Ectodermal cell (in vitro differentiated cells): ENCODE measurements around the gene APBA2.
A peak's percentile ranks its signal among the peaks of the same experiment; 100 is the strongest.

Experiments
- H3K27ac ChIP-seq: 2 replicates; pipeline ENCODE4 v1.7.0; 2013; ENCODE audit warnings: mild to moderate bottlenecking, low read depth, low read length; ENCODE audit not compliant: insufficient read depth, poor library complexity, severe bottlenecking
- H3K27me3 ChIP-seq: 2 replicates; pipeline ENCODE4 v1.7.0; 2013; ENCODE audit warnings: mild to moderate bottlenecking, low read length; ENCODE audit not compliant: insufficient read depth, control insufficient read depth, poor library complexity, severe bottlenecking
- H3K36me3 ChIP-seq: one replicate; pipeline ENCODE4 v1.7.0; 2013; ENCODE audit warnings: low read length; ENCODE audit not compliant: control insufficient read depth, insufficient read depth
- H3K4me1 ChIP-seq: one replicate; pipeline ENCODE4 v1.7.0; 2013; ENCODE audit warnings: low read length; ENCODE audit not compliant: control insufficient read depth, insufficient read depth
- H3K4me3 ChIP-seq: 2 replicates; pipeline ENCODE4 v1.7.0; 2013; ENCODE audit warnings: low read depth, low read length, control low read depth; ENCODE audit not compliant: insufficient read depth
- H3K9me3 ChIP-seq: 2 replicates; pipeline ENCODE4 v1.7.0; 2013; ENCODE audit warnings: mild to moderate bottlenecking, low read length, moderate library complexity; ENCODE audit not compliant: control insufficient read depth
- WGBS, 2 experiments: methylation state at CpG; one replicate each; pipeline ENCODE4 v1.1.7; 2013; ENCODE audit warnings: missing lambda C conversion rate in 2 of 2; 5-methylcytosine and 5-hydroxymethylcytosine counted together

The APBA2 gene

GRCh38 chr15:29110176-29110575 is 224.4 kb downstream of the APBA2 start:
- Histone ChIP-seq H3K4me1 (peaks cover 12% of the 10 kb centered on the region), H3K36me3 (peaks cover 5% of the 10 kb centered on the region), H3K9me3 (no peaks in the 10 kb centered on the region), H3K27me3 (no peaks in the 10 kb centered on the region), H3K27ac (no peak overlapping the region), H3K4me3 (no peak overlapping the region)
- WGBS, 2 experiments, result 90 to 91% methylated on average over 5 of the region's 5 CpGs

- H3K9me3 ChIP-seq, result no peaks in the 10 kb centered on the region
- H3K27me3 ChIP-seq, result no peaks in the 10 kb centered on the region
- 95 to 97% methylated on average over 9 of the region's 9 CpGs for WGBS, 2 experiments
- peaks cover 5% of the 10 kb centered on the region for H3K36me3 ChIP-seq
- H3K4me3 ChIP-seq, result no peak overlapping the region
- H3K4me1 ChIP-seq, result peaks cover 17% of the 10 kb centered on the region
- no peak overlapping the region for H3K27ac ChIP-seq
Observed at GRCh38 chr15:29110733-29111132, 225.0 kb downstream of the APBA2 start.

GRCh38 chr15:29111705-29112281 is 226.0 kb downstream of the APBA2 start:
- Histone ChIP-seq H3K9me3 (no peaks in the 10 kb centered on the region), H3K27ac (no peak overlapping the region), H3K4me1 (peaks cover 17% of the 10 kb centered on the region), H3K36me3 (peaks cover under 1% of the 10 kb centered on the region), H3K4me3 (no peak overlapping the region), H3K27me3 (no peaks in the 10 kb centered on the region)
- 91 to 93% methylated on average over 13 of the region's 13 CpGs for WGBS, 2 experiments

- Histone ChIP-seq H3K27me3 (no peaks in the 10 kb centered on the region), H3K4me3 (no peak overlapping the region), H3K36me3 (no peaks in the 10 kb centered on the region), H3K27ac (no peak overlapping the region), H3K4me1 (peaks cover 17% of the 10 kb centered on the region), H3K9me3 (no peaks in the 10 kb centered on the region)
- 92 to 94% methylated on average over 37 of the region's 37 CpGs for WGBS, 2 experiments
Observed at GRCh38 chr15:29113336-29114220, 227.8 kb downstream of the APBA2 start.

DNA sequence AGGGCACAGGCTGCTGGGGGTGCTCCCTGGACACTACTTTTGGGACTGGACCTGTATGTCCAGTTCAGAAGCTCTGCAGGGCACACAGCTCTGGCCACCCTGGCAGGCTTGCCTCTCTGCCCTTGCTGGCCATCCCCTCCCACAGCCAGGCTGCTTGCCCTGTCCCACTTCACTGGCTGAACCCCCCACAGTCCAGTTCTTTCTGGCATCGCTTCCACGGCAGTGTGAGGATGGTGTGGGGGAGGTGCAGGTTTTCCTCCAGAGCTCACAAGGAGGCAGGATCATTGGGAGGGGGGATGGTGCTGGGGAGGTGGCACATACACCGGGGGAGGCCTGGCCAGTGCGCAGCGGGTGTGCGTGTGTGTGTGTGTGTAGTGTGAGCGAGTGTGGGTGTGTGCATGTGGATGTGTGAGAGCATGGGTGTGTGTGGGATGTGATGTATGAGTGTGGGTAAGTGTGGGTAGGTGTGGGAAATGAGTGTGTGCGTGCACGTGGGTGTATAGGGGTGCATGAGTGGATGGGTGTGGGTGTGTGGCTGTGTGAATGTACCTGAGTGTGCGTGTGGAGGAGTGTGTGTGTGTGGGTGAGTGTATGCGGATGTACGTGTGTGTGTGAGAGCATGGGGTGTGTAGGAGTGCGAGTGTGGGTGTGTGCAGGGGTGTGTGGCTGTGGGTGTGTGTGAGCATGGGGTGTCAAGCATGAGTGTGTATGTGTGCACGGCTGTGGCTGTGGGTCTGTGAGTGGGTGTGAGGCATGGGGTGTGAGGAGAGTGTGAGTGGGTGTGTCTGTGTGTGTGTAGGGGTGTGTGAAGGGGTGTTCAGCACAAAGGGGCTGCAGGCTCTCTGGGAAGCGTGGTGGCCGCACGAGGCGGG is 228.7 kb downstream of the APBA2 start:
- Histone ChIP-seq H3K27ac (no peak overlapping the region), H3K4me1 (peaks cover 17% of the 10 kb centered on the region), H3K27me3 (no peaks in the 10 kb centered on the region), H3K36me3 (no peaks in the 10 kb centered on the region), H3K4me3 (no peak overlapping the region), H3K9me3 (no peaks in the 10 kb centered on the region)
- 60 to 61% methylated on average over 18 of the region's 18 CpGs for WGBS, 2 experiments

GRCh38 chr15:29115093-29115991 is 229.6 kb downstream of the APBA2 start:
- 7% methylated on average over 46 of the region's 46 CpGs for WGBS, 2 experiments
- H3K27ac ChIP-seq, result peak overlapping the region; percentile 18
- H3K9me3 ChIP-seq, result no peaks in the 10 kb centered on the region
- H3K36me3 ChIP-seq, result no peaks in the 10 kb centered on the region
- peak overlapping the region; percentile 28 for H3K4me3 ChIP-seq
- H3K27me3 ChIP-seq, result no peaks in the 10 kb centered on the region
- H3K4me1 ChIP-seq, result peaks cover 17% of the 10 kb centered on the region

DNA sequence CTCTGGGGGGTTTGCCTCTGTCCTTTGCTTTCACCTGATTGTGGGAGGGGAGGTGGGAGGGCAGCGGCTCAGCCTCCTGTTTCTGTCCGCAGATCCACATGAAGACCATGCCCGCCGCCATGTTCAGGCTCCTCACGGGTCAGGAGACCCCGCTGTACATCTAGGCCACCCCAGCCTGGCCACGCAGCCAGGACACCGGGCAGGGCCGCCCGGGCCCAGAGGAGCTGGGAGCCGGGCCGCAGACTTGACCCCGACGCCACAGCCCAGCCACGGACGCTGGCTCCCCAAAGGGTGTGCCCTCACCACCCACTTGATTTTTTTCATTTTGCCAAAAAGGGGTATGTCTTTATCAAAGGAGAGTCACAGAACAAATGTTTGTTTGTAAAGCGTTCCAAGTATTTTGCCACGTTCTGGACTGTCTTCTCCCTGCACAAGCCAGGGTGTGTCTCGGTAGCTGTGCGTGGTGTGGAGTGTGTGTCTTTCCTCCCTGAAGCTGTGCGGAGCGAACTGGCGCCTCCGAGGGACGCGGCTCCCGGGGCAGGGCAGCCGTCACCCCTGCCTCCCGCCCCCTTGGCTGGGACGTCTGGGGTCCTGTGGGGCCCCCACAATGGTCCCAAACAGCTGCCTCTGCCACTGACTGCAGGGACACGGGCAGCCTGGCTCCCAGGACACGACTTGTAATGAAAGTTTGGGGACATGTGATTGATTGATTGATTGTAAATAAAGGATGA is 231.4 kb downstream of the APBA2 start:
- Histone ChIP-seq H3K4me3 (no peak overlapping the region), H3K27me3 (no peaks in the 10 kb centered on the region), H3K27ac (no peak overlapping the region), H3K36me3 (no peaks in the 10 kb centered on the region), H3K9me3 (no peaks in the 10 kb centered on the region), H3K4me1 (peaks cover 24% of the 10 kb centered on the region)
- WGBS, 2 experiments, result 94 to 95% methylated on average over 32 of the region's 32 CpGs

DNA sequence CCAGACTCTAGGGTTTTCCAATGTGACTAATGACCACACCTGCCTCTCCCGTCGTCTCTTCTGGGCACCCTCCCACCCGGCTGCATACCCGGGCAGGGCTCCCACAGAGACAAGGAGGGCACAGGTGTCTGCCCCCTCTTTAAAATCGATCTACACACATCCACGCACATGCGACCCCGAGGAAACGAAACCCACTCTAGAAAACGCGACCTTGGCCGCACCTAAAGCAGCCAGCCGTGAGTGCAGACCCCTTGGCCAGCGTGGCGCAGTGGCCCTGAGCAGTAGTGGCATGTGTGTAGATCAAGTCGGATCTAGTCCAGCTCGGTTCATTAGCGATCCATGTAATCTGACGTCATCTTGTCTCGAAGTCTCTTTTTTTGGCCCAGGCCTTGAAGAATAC is 232.0 kb downstream of the APBA2 start:
- Histone ChIP-seq H3K9me3 (no peaks in the 10 kb centered on the region), H3K4me3 (no peak overlapping the region)
- WGBS, 2 experiments, result 95 to 96% methylated on average over 20 of the region's 20 CpGs

GRCh38 chr15:29119847-29120246 is 234.1 kb downstream of the APBA2 start:
- Histone ChIP-seq H3K27ac (no peak overlapping the region), H3K36me3 (no peaks in the 10 kb centered on the region), H3K4me3 (no peak overlapping the region), H3K9me3 (no peaks in the 10 kb centered on the region), H3K27me3 (no peaks in the 10 kb centered on the region), H3K4me1 (peaks cover 29% of the 10 kb centered on the region)
- 68 to 70% methylated on average over 8 of the region's 8 CpGs for WGBS, 2 experiments

More for the DNA sequence above, 232.0 kb downstream of the APBA2 start:
- Histone ChIP-seq H3K36me3 (no peaks in the 10 kb centered on the region), H3K27ac (no peak overlapping the region), H3K4me1 (peaks cover 26% of the 10 kb centered on the region), H3K27me3 (no peaks in the 10 kb centered on the region)
